OCI-LY7 (cell line): ENCODE measurements around the gene FGR. TPM values are rescaled to one million over a fixed set of nuclear protein-coding genes. Genes with fewer than 3 reads are reported as not detected.

Source experiments
- BruUV-seq: library from RNA; stranded (reverse); fragments of 400-500 nt; replicated peaks from 2 replicates; lab custom pipeline; 2021; lab: Mats Ljungman, UMichigan
- CTCF ChIA-PET: fragments of 300-600 bp; sonication (Branson Sonifier 250); formaldehyde crosslinking; loops from one replicate; lab custom pipeline; 2022; ENCODE audit warnings: antibody characterized with exemption; ENCODE audit not compliant: unreplicated experiment; lab: Charles Lee
- POLR2A ChIA-PET: fragments of 300-600 bp; sonication (Branson Sonifier 250); formaldehyde crosslinking; loops from one replicate; lab custom pipeline; 2022; ENCODE audit warnings: antibody characterized with exemption; lab: Charles Lee
- DNase-seq: peaks from one replicate; pipeline ENCODE4 v3.0.0-alpha.2; 2015; ENCODE audit warnings: low spot score
- H2AFZ ChIP-seq: fragments of 200-600 bp; sonication (generic), shearing (Covaris generic); 2 replicates; pipeline ENCODE4 v1.6.1; 2014; ENCODE audit warnings: mild to moderate bottlenecking, antibody characterized with exemption, low read length, moderate library complexity
- H3K27ac ChIP-seq: fragments of 200-600 bp; sonication (generic); 2 replicates; pipeline ENCODE4 v1.5.1; 2014; ENCODE audit warnings: mixed run types, low read depth, mild to moderate bottlenecking, moderate library complexity, low read length, inconsistent platforms; ENCODE audit not compliant: poor library complexity, severe bottlenecking
- H3K36me3 ChIP-seq: fragments of 200-600 bp; sonication (generic); 2 replicates; pipeline ENCODE4 v1.6.1; 2014; ENCODE audit warnings: mild to moderate bottlenecking, antibody characterized with exemption, low read length, moderate library complexity, mixed read lengths; ENCODE audit not compliant: insufficient read depth
- H3K4me1 ChIP-seq: fragments of 200-600 bp; sonication (generic); 2 replicates; pipeline ENCODE4 v1.5.1; 2014; ENCODE audit warnings: mild to moderate bottlenecking, low read length; ENCODE audit not compliant: insufficient read depth, poor library complexity, severe bottlenecking
- H3K4me2 ChIP-seq: fragments of 200-600 bp; sonication (generic); 2 replicates; pipeline ENCODE4 v1.6.1; 2014; ENCODE audit warnings: mild to moderate bottlenecking, low read length
- H3K4me3 ChIP-seq: fragments of 200-600 bp; sonication (generic); 2 replicates; pipeline ENCODE4 v1.5.1; 2014; ENCODE audit warnings: mild to moderate bottlenecking, low read depth, low read length; ENCODE audit not compliant: poor library complexity, severe bottlenecking
- H3K79me2 ChIP-seq: fragments of 200-600 bp; sonication (generic); 2 replicates; pipeline ENCODE4 v1.6.1; 2016; ENCODE audit warnings: low read depth, mild to moderate bottlenecking, low read length, moderate library complexity, mixed read lengths; ENCODE audit not compliant: insufficient read depth
- H3K9me2 ChIP-seq: fragments of 200-600 bp; sonication (generic); 2 replicates; pipeline ENCODE4 v1.6.1; 2016; ENCODE audit warnings: mild to moderate bottlenecking, low read length, mixed read lengths; ENCODE audit not compliant: insufficient read depth
- H3K9me3 ChIP-seq: fragments of 200-600 bp; sonication (generic); 2 replicates; pipeline ENCODE4 v1.6.1; 2014; ENCODE audit warnings: mild to moderate bottlenecking, mixed run types, low read length, mixed read lengths
- H4K20me1 ChIP-seq: fragments of 200-600 bp; sonication (generic); 2 replicates; pipeline ENCODE4 v1.6.1; 2014; ENCODE audit warnings: mild to moderate bottlenecking, antibody characterized with exemption, low read length, moderate library complexity, mixed read lengths; ENCODE audit not compliant: insufficient read depth
- EZH2phosphoT487 ChIP-seq: fragments of 200-600 bp; sonication (generic); IDR thresholded peaks from 2 replicates; pipeline ENCODE4 v1.6.1; 2018; ENCODE audit warnings: low read depth, borderline replicate concordance, mild to moderate bottlenecking, mixed run types, antibody characterized with exemption, low read length, moderate library complexity, mixed read lengths
- intact Hi-C: fragments of 100-400 bp; cut with micrococcal nuclease; formaldehyde crosslinking; loops from one replicate; pipeline ENCODE4 v1.10.0; 2022; ENCODE audit not compliant: unreplicated experiment
- total RNA-seq, 2 experiments: library from RNA; depleted of rRNA in 1 of 2; stranded (reverse); fragments of >200 nt in 1 of 2; shearing (Covaris generic) in 1 of 2; gene quantifications; 2 replicates each; pipeline ENCODE4 v1.2.3, GENCODE V29; 2014 to 2022
- TF ChIP-seq, protein P1 (sequence below): fragments of 200-600 bp; sonication (generic); conservative IDR thresholded peaks from 2 replicates; pipeline ENCODE4 v1.5.1; 2014; ENCODE audit warnings: mild to moderate bottlenecking, antibody characterized with exemption, low read length, moderate library complexity, mixed read lengths

The FGR gene
- total RNA-seq, 2 experiments from 2014 or later: 1.2 to 2.2 TPM

DNA sequence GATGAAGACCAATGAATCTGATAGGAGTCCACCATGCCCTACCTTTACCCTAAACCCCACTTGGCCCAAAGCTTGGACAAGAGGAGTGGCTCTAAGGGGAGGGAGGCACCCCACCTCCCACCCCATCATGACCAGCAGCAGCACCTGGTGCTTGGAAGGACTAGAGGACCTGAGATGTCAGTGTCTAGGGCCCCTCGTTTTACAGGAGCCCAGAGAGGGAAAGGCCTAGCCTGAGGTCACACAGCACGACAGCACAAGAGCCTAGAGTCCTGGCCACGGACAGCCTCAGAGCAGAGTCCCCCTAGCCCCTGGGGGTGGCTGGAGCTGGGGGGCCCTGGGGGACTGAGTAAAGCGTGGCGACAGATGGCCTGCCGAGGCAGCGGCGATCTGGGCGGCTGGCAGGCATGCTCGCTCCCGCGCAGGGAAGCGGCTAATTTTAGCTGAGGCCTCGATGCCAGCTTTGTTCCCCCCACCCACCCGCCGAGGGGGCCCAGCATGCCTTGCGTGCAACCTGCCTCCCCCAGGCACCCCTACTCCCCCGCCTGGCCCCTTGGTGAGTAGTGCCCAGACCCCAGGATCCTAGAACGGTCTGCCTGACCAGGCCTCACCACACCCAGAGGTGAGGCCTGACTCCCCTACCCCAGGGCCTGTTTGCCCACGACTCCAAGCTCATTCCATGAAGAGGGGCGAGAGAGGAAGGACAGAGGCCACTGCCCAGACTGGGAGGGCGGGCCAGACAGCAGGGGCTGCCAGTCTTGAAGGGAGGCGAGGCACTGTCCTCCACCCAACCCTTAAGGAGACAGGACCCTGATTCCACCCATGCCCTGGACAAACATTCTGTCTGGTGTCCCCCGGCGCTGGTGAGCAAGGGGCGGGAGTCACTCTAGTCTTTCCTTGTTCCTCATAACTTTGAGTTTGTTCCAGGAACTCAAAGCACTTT, 70.0 kb downstream of the FGR start:
- no peaks in the 10 kb centered on the region for H3K9me3 ChIP-seq
- ChIA-PET CTCF (no interaction called here), POLR2A (no interaction called here)
- H4K20me1 ChIP-seq: no peaks in the 10 kb centered on the region
- no peak overlapping the region for H3K4me2 ChIP-seq
- no peak overlapping the region for H3K27ac ChIP-seq
- H3K79me2 ChIP-seq: no peaks in the 10 kb centered on the region
- H2AFZ ChIP-seq: no peak overlapping the region
- TF ChIP-seq, protein P1, sequence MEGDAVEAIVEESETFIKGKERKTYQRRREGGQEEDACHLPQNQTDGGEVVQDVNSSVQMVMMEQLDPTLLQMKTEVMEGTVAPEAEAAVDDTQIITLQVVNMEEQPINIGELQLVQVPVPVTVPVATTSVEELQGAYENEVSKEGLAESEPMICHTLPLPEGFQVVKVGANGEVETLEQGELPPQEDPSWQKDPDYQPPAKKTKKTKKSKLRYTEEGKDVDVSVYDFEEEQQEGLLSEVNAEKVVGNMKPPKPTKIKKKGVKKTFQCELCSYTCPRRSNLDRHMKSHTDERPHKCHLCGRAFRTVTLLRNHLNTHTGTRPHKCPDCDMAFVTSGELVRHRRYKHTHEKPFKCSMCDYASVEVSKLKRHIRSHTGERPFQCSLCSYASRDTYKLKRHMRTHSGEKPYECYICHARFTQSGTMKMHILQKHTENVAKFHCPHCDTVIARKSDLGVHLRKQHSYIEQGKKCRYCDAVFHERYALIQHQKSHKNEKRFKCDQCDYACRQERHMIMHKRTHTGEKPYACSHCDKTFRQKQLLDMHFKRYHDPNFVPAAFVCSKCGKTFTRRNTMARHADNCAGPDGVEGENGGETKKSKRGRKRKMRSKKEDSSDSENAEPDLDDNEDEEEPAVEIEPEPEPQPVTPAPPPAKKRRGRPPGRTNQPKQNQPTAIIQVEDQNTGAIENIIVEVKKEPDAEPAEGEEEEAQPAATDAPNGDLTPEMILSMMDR: no peak
- no peak for TF ChIP-seq EZH2phosphoT487
- H3K9me2 ChIP-seq: no peaks in the 10 kb centered on the region
- no peak overlapping the region for H3K4me3 ChIP-seq
- intact Hi-C loops: no loop called here
- H3K4me1 ChIP-seq: peaks cover 17% of the 10 kb centered on the region
- BruUV-seq: no TSS peak
- H3K36me3 ChIP-seq: no peaks in the 10 kb centered on the region
- DNase-seq: no peak

DNA sequence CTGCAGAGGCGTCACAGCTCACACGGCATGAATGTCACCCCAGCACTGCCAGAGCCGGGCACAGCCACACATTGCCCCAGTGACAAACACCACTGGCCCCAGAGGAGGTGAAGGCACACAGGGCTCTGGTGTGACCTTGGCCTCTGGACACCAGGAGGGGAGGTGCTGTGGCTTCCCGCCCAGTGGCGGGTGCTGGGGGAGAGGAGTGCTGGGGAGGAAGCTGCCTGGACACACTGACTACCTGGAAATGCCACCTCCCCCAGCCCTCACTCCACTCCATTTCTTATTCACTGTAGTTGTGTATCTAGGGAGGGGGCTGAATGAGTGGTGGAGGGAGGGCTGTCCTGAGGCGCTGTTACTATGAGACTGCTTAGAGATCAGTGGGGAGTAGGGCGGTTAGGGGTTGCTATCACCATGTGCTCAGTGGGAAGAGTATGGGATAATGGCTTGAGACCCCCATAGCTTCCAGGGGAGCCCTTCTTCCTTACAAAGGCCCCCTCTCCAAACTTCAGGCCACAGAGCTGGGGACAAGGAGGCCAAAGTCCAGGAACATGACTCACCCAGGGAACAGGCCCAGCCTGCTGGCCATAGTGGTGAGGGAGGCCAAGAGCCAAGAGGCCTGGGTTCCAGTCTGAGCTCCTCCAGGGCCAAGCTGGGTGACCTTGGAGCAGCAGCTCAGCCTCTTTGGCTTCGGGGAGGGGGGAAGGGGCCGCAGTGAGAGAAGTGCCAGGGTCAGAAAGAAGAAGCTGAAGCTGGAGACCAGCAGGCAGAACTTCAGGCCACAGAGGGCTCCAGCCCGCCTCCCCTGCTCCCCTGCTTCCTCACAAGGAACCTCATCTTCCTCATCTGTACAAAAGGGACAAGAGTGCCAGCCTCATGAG, 71.2 kb downstream of the FGR start:
- Histone ChIP-seq H3K27ac (no peak overlapping the region), H3K4me3 (no peak overlapping the region), H3K79me2 (no peaks in the 10 kb centered on the region), H3K4me2 (no peak overlapping the region), H3K9me3 (no peaks in the 10 kb centered on the region), H3K36me3 (no peaks in the 10 kb centered on the region), H3K4me1 (peaks cover 16% of the 10 kb centered on the region), H4K20me1 (no peaks in the 10 kb centered on the region), H2AFZ (no peak overlapping the region), H3K9me2 (no peaks in the 10 kb centered on the region)
- no TSS peak for BruUV-seq
- CTCF ChIA-PET: no interaction called here
- intact Hi-C loops: no loop called here
- no peak for DNase-seq
- no peak for TF ChIP-seq EZH2phosphoT487
- TF ChIP-seq, protein P1: no peak
- POLR2A ChIA-PET: interaction anchor here (0.5 kb wide), 1 partner anchor 36 kb away, joined by 3 read pairs; no protein-coding TSS in a partner anchor
